Raji (cell line): ENCODE data around the gene GPR18.

Experiments used
- POLR2A ChIP-seq: IDR thresholded peaks from 2 replicates; pipeline ENCODE4 v1.6.1; 2011; ENCODE audit warnings: low read depth, low read length, control low read depth; ENCODE audit not compliant: insufficient read depth

The GPR18 gene

GRCh38 chr13:99208845-99209527, 49.2 kb downstream of the GPR18 start:
- TF ChIP-seq POLR2A = no peak

- TF ChIP-seq POLR2A = no peak
Measured at GRCh38 chr13:99208185-99208584, 50.0 kb downstream of the GPR18 start.

- TF ChIP-seq POLR2A = no peak
Measured at GRCh38 chr13:99207511-99207910, 50.7 kb downstream of the GPR18 start.

- no peak for TF ChIP-seq POLR2A
Measured at GRCh38 chr13:99206873-99207272, 51.3 kb downstream of the GPR18 start.

GRCh38 chr13:99206226-99206625, 52.0 kb downstream of the GPR18 start:
- no peak for TF ChIP-seq POLR2A

GRCh38 chr13:99205621-99206220, 52.5 kb downstream of the GPR18 start:
- no peak for TF ChIP-seq POLR2A
